NT2/D1 (cell line): ENCODE results near the gene CTAGE9.
"Not testable (repeated sequence)": the region's sequence is repeated elsewhere in the genome, so short reads cannot be mapped to it uniquely, and the experiment has no call there.

Experiments
- DNase-seq: peaks from one replicate; pipeline ENCODE4 v3.0.0-alpha.2; 2011; ENCODE audit warnings: low read depth, low spot score
- H3K27me3 ChIP-seq: 2 replicates; pipeline ENCODE4 v1.6.0; 2011; ENCODE audit warnings: mild to moderate bottlenecking; ENCODE audit not compliant: insufficient read length, insufficient read depth
- H3K36me3 ChIP-seq: 2 replicates; pipeline ENCODE4 v1.6.1; 2011; ENCODE audit warnings: mild to moderate bottlenecking, low read length, mixed read lengths; ENCODE audit not compliant: insufficient read depth, insufficient read length
- H3K4me1 ChIP-seq: 2 replicates; pipeline ENCODE4 v1.5.1; 2011; ENCODE audit not compliant: insufficient read depth, insufficient read length
- H3K4me3 ChIP-seq: 2 replicates; pipeline ENCODE4 v1.5.1; 2011; ENCODE audit warnings: low read depth; ENCODE audit not compliant: insufficient read length
- H3K9ac ChIP-seq: 2 replicates; pipeline ENCODE4 v1.6.0; 2011; ENCODE audit warnings: low read depth; ENCODE audit not compliant: insufficient read length
- H3K9me3 ChIP-seq: 2 replicates; pipeline ENCODE4 v1.5.1; 2011; ENCODE audit warnings: mild to moderate bottlenecking, low read length; ENCODE audit not compliant: insufficient read depth
- SUZ12 ChIP-seq: IDR thresholded peaks from 2 replicates; pipeline ENCODE4 v1.6.1; 2011; ENCODE audit not compliant: insufficient read length, insufficient read depth; ENCODE audit errors: extremely low read depth
- YY1 ChIP-seq: IDR thresholded peaks from 2 replicates; pipeline ENCODE4 v1.6.1; 2011; ENCODE audit not compliant: insufficient read length, insufficient read depth
- ZNF274 ChIP-seq: IDR thresholded peaks from 2 replicates; pipeline ENCODE4 v1.6.1; 2011; ENCODE audit warnings: mild to moderate bottlenecking, low read depth, low read length

Gene CTAGE9, protein sequence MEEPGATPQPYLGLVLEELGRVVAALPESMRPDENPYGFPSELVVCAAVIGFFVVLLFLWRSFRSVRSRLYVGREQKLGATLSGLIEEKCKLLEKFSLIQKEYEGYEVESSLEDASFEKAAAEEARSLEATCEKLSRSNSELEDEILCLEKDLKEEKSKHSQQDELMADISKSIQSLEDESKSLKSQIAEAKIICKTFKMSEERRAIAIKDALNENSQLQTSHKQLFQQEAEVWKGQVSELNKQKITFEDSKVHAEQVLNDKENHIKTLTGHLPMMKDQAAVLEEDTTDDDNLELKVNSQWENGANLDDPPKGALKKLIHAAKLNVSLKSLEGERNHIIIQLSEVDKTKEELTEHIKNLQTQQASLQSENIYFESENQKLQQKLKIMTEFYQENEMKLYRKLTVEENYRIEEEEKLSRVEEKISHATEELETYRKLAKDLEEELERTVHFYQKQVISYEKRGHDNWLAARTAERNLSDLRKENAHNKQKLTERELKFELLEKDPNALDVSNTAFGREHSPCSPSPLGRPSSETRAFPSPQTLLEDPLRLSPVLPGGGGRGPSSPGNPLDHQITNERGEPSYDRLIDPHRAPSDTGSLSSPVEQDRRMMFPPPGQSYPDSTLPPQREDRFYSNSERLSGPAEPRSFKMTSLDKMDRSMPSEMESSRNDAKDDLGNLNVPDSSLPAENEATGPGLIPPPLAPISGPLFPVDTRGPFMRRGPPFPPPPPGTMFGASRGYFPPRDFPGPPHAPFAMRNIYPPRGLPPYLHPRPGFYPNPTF

DNA sequence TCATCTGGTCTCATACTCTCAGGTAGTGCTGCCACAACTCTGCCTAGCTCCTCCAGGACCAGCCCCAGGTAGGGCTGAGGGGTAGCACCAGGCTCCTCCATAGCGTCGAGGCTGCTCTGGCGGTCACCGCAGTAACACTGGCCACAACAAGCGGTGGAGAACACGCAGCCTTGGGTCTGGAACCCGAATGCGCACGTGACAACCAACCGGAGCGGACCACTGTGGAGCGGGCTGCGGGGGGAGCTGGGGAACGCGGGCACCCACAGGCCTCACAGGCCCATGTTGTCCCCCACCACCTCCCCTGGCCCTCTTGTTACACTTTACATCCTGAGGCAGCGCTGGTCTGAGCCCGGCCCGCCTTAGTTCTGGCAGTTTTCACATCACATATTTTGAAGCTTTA, at the start of gene CTAGE9:
CTAGE9 (minus strand) TSS at position 101 of the 400 bp plus-strand sequence; CDS start at position 101, 0 bp downstream.
- not testable (repeated sequence) for H3K4me3 ChIP-seq, H3K9ac ChIP-seq, H3K36me3 ChIP-seq, DNase-seq, H3K9me3 ChIP-seq, H3K27me3 ChIP-seq, H3K4me1 ChIP-seq

DNA sequence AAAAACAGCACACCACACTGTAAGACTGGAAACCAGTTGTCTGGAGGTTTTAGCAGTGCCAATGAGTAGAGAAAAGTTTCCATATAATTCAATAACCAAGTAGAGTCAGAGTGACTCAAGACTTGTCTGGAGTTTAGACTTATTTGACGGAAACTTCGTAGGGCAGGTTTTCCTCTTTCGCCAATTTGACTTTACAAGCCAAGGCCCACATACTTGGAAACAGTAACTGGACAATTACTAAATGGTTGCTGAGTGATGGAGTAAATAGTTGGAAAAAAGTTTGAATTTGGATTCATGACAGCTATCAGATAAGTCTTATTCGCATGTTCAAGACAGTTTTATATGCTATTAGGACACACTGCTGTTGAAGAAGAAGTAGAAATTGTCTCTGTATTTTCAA, 48.1 kb upstream of the CTAGE9 start:
- H3K36me3 ChIP-seq: no peaks in the 10 kb centered on the region
- H3K9ac ChIP-seq: no peak overlapping the region
- TF ChIP-seq SUZ12: no peak
- TF ChIP-seq YY1: no peak
- TF ChIP-seq ZNF274: no peak
- H3K4me1 ChIP-seq: no peaks in the 10 kb centered on the region
- no peak for DNase-seq
- H3K27me3 ChIP-seq: no peaks in the 10 kb centered on the region
- H3K9me3 ChIP-seq: no peaks in the 10 kb centered on the region
- H3K4me3 ChIP-seq: no peak overlapping the region

DNA sequence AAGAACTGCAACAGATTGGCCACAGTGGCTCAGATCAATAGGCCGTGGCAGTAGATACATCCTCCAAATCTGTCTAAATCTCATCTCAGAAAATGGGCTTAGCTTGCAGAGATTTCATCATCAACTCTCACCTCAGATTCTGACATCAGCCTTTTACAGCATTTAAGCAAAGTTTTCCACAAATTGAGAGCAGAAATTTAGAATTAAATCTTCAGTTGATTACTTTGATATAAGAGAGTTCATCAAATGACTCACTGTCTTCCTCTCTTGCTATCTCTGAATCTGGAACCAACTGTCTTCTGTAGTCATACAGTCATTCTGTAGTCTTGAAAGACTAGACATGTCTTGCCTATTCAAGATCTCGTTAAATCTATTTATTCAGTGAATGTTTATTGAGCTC, 45.2 kb upstream of the CTAGE9 start:
- no peaks in the 10 kb centered on the region for H3K36me3 ChIP-seq
- H3K4me3 ChIP-seq: no peak overlapping the region
- DNase-seq: no peak
- TF ChIP-seq SUZ12 (no peak), ZNF274 (no peak), YY1 (no peak)
- H3K27me3 ChIP-seq: no peaks in the 10 kb centered on the region
- no peaks in the 10 kb centered on the region for H3K9me3 ChIP-seq
- H3K9ac ChIP-seq: no peak overlapping the region
- no peaks in the 10 kb centered on the region for H3K4me1 ChIP-seq

DNA sequence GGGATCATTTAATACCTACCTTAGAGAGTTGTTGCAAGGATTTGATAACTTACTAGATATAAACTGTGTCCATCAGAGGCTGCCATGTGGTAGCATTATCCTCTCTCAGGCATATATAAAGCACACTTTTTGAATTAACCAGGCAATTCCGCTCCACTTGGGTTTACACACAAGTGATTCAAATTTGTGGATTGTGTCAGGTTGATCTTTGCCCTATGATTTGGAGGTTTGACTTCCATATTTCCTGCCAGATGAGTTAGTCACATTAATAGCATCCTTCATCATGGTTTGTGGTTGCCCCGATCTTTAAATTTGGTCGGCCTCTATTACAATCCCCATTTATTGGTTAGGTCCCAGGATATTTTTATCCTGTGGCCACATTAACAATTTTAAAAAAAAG, 44.8 kb upstream of the CTAGE9 start:
- no peak overlapping the region for H3K9ac ChIP-seq
- no peaks in the 10 kb centered on the region for H3K4me1 ChIP-seq
- H3K27me3 ChIP-seq: no peaks in the 10 kb centered on the region
- no peak overlapping the region for H3K4me3 ChIP-seq
- DNase-seq: no peak
- TF ChIP-seq ZNF274 (no peak), YY1 (no peak), SUZ12 (no peak)
- H3K9me3 ChIP-seq: no peaks in the 10 kb centered on the region
- H3K36me3 ChIP-seq: no peaks in the 10 kb centered on the region

DNA sequence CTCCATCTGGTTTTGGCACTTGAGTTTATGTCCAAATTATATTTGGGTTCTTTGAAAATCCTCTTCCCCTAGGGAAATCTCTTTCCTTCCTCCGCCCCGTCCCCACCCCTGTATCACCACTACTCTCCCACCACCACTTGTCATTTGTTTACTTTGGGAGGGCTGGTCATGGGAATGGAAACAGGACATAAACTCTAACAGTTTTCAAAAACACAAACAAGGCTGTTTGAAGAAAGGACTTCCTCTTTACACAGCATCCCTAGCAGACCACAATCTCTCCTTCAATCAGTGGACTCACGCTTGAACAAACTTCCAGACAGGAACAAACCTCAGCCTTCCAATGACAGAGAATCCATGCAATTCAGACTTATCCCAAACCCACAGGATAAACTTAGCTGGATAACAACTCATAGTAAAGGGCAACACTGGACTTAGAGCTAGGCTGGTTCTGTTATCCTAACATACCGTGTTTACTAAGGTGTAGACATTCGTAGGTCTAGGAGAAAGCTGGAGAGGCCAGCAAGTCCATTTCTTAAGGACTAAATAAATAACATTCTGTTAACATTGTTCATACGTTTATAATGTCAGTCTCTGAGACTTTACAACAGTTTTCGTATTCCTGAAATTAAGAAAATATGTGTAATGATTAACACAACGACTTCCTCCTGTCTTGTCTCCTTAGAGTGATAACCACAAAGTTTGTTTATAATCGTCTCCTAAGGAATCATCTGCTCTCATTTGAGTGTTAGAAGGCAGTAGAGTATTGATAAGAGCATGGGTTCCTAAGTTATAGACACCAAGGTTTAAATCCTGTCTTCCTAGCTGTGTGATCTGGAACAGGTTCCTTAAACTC, 44.1 kb upstream of the CTAGE9 start:
- Histone ChIP-seq H3K4me1 (no peaks in the 10 kb centered on the region), H3K27me3 (no peaks in the 10 kb centered on the region), H3K9ac (no peak overlapping the region), H3K9me3 (no peaks in the 10 kb centered on the region), H3K36me3 (no peaks in the 10 kb centered on the region), H3K4me3 (no peak overlapping the region)
- no peak for DNase-seq
- TF ChIP-seq SUZ12 (no peak), ZNF274 (no peak), YY1 (no peak)

DNA sequence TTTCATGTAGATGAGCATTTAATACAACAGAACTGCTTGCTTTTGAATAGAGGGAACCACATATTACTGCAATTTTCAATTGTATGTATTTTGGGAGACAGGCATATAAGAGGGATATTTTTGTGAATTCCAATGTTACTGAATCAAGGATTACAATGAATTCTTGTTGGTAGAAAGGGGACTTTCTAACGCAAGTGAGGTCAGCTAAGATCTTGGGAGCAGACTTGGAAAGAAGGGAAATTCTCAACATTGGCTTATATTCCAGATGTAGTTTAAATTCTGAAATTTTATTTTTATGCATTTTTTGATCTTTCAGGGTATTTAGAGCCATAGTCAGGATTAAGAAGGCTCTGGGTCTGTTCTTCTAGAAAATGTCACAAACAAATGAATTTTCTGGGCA, 43.3 kb upstream of the CTAGE9 start:
- H3K27me3 ChIP-seq: no peaks in the 10 kb centered on the region
- no peak overlapping the region for H3K9ac ChIP-seq
- H3K4me3 ChIP-seq: no peak overlapping the region
- TF ChIP-seq SUZ12 (no peak), ZNF274 (no peak), YY1 (no peak)
- H3K9me3 ChIP-seq: no peaks in the 10 kb centered on the region
- DNase-seq: no peak
- H3K36me3 ChIP-seq: no peaks in the 10 kb centered on the region
- no peaks in the 10 kb centered on the region for H3K4me1 ChIP-seq

DNA sequence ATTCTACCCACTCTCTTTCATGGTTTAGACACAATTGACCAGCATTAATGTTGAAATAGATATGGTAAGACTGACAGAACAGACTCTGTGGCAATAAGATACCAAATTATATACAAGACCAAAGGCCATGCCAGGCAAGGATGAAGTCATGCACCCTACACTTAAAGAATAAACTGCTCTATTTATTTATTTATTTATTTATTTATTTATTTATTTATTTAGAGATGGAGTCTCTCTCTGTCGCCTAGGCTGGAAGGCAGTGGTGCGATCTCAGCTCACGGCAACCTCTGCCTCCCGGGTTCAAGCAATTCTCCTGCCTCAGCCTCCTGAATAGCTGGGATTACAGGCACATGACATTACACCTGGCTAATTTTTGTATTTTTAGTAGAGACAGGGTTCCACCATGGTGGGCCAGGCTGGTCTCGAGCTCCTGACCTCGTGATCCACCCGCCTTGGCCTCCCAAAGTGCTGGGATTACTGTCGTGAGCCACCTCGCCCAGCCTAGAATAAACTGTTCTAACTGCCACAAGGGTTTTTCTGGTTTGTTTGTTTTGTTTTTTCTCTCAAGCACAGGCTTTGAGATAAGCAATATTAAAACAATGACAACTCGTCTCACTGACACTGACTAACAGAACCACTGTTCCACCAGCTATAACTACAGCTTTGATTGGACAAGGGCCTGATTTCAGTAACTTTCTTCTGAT, 40.3 kb upstream of the CTAGE9 start:
- not testable (repeated sequence) for H3K36me3 ChIP-seq, H3K4me3 ChIP-seq, H3K9ac ChIP-seq, DNase-seq, H3K9me3 ChIP-seq, H3K4me1 ChIP-seq, H3K27me3 ChIP-seq
